ENCODE data around the gene AQR. TPM values are rescaled to one million over a fixed set of nuclear protein-coding genes. Genes with fewer than 3 reads are reported as not detected.

The AQR gene
- total and polyA plus RNA-seq, 11 donors, result 5.3 to 16.0 (median 12.0) TPM

DNA sequence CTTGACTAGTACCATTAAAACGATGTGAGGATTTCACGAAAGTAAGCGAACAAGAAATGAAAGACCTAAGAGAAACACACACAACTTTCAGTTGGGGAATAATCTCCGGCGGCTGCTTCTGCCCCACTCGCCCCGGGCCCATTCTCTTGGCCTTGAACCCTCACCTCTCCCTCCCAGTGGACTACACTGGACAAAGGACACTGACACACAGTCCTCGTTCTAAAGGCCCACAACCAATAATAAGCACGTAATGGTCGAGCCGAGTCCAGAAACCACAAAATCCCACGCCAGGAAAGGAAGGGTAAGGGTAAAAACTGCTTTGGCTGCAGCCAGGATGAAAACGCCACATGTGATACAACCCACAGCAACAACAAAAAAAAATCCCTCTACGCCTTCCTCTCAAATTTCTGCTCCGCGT lies 18.1 kb upstream of the AQR start:
- ATAC-seq (peak in 2 of 4 donors; percentile 4 to 15), DNase-seq (peak in 1 of 5 donors; percentile 18)
- Histone ChIP-seq H3K9me3 (no peaks in the 10 kb centered on the region), H3K27ac (peak overlapping the region; percentile 96 to 100 (median 98)), H3K4me3 (peak overlapping the region; percentile 59 to 89 (median 82)), H3K36me3 (peaks cover 0 to 38% (median 16%) of the 10 kb centered on the region in 9 donors), H3K4me1 (peaks cover 6 to 47% (median 38%) of the 10 kb centered on the region in 12 donors), H3K27me3 (no peaks in the 10 kb centered on the region)
- TF ChIP-seq, protein P1, sequence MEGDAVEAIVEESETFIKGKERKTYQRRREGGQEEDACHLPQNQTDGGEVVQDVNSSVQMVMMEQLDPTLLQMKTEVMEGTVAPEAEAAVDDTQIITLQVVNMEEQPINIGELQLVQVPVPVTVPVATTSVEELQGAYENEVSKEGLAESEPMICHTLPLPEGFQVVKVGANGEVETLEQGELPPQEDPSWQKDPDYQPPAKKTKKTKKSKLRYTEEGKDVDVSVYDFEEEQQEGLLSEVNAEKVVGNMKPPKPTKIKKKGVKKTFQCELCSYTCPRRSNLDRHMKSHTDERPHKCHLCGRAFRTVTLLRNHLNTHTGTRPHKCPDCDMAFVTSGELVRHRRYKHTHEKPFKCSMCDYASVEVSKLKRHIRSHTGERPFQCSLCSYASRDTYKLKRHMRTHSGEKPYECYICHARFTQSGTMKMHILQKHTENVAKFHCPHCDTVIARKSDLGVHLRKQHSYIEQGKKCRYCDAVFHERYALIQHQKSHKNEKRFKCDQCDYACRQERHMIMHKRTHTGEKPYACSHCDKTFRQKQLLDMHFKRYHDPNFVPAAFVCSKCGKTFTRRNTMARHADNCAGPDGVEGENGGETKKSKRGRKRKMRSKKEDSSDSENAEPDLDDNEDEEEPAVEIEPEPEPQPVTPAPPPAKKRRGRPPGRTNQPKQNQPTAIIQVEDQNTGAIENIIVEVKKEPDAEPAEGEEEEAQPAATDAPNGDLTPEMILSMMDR (IDR thresholded peaks at IDR 0.05), result no peak
- TF ChIP-seq POLR2A (IDR thresholded peaks at IDR 0.05), result no peak
- intact Hi-C loops (cut with DNase I), result loop anchor here in 4 of 10 donors (1.0 to 2.0 kb wide), 2 partner anchors 18 to 19 kb away; partner anchors contain the start of gene AQR (in 4 of the 4)
- 0 to 1% (median 1%) methylated on average over 16 of the region's 16 CpGs for WGBS, 4 donors

DNA sequence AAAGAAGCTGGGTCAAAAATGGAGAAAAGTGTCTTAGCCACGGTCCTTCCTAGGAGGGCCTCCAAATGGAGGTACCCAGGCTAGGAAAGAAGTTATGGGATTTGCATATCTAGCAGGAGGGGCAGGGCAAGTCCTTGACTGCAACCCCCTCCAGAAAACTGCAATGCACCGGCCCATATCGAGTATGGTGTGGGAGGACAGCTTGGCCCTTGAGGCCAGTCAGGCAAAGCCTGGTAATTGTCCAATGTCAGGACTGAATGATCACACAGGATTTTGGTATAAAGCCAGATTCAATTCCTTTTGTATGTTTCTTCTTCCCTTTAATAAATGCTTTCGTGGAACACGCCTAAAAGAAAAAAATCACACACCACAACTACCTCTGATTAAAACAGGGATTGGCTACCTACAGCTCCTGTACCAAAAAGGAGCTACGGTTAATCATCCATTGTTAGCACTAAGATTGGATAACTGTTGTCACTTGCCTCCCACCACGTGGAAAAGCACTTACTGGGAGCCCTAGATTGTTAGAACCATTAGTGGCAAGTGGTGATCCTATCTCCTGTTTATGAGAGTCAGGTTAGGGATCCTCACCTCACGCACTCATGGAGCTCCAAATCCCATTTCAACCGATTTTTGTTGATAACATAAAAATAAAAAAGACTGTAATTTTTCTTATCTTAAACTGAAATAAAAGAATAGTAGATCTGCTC lies 17.4 kb upstream of the AQR start:
- H3K9me3 ChIP-seq, result no peaks in the 10 kb centered on the region
- peaks cover 6 to 47% (median 38%) of the 10 kb centered on the region in 12 donors for H3K4me1 ChIP-seq
- TF ChIP-seq POLR2A (IDR thresholded peaks at IDR 0.05), result no peak
- TF ChIP-seq, protein P1 (IDR thresholded peaks at IDR 0.05), result no peak

DNA sequence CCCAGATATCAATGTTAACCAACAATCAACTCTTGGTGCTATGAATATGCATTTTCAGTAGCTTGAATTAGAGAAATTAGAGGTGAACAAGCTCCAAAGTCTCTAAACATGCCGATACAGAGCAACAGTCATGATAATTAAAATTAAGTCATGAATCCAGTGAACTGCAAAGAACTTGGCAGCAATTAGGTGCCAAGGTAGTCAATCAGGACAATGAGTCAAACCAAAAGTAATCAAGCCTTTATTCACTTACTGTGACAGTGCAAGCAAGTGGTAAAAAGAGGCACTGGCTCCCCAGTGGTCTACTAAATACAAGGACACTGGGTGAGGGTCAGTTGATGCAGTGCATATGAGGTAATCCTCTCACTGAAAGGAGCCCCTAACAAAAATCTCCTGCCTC lies 16.8 kb upstream of the AQR start:
- DNase-seq (no peak), ATAC-seq (no peak)
- intact Hi-C loops (cut with DNase I), result no loop called here
- Histone ChIP-seq H3K27ac (peak overlapping the region in 5 of 12 donors; percentile 18 to 100 (median 98)), H3K36me3 (peaks cover 0 to 51% (median 29%) of the 10 kb centered on the region in 9 donors), H3K27me3 (no peaks in the 10 kb centered on the region), H3K9me3 (no peaks in the 10 kb centered on the region), H3K4me1 (peaks cover 6 to 47% (median 38%) of the 10 kb centered on the region in 12 donors), H3K4me3 (peak overlapping the region in 9 of 12 donors; percentile 59 to 89 (median 82))
- WGBS, 4 donors, result 59 to 80% (median 67%) methylated on average over 1 of the region's 1 CpG
- TF ChIP-seq, protein P1 (IDR thresholded peaks at IDR 0.05), result no peak
- TF ChIP-seq POLR2A (IDR thresholded peaks at IDR 0.05), result no peak

More for the DNA sequence above, 17.4 kb upstream of the AQR start:
- no peak for ATAC-seq
- Histone ChIP-seq H3K27me3 (no peaks in the 10 kb centered on the region), H3K4me3 (peak overlapping the region; percentile 59 to 89 (median 82)), H3K27ac (peak overlapping the region in 10 of 12 donors; percentile 18 to 100 (median 98)), H3K36me3 (peaks cover 0 to 45% (median 23%) of the 10 kb centered on the region in 9 donors)
- intact Hi-C loops (cut with DNase I), result no loop called here
- DNase-seq, result no peak
- 10 to 19% (median 15%) methylated on average over 9 of the region's 9 CpGs for WGBS, 4 donors

DNA sequence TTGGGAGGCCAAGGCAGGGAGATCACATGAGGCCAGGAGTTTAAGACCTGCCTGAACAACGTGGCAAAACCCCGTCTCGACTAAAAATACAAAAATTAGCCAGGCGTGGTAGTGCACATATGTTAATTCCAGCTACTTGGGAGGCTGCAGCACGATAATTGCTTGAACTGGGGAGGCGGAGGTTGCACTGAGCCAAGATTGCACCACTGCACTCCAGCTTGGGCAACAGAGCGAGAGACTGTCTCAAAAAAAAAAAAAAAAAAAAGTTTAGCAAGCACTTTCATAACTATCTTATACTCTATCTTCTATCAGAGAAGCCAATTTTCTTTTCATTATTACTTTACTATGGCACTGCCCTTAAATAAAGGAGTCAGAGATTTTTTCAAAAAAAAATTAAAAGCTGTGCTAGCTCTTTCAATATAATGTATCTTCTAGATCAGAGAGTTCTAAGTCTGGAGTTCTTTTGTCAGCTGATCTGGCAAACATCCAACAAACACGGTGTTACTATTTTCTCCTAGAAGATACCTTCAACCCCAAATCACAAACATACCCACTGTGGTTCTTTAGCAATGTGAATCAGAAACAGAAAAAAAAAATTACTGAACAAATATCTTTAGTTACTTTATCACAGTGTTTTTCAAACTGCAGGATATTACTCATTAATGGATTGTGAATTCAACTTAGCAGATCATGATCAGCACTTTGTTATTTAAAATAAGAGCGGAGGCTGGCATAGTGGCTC lies 15.5 kb upstream of the AQR start:
- H3K36me3 ChIP-seq, result peaks cover 0 to 57% (median 35%) of the 10 kb centered on the region in 9 donors
- peaks cover 6 to 47% (median 38%) of the 10 kb centered on the region in 12 donors for H3K4me1 ChIP-seq
- WGBS, 4 donors, result 43 to 56% (median 52%) methylated on average over 9 of the region's 9 CpGs
- DNase-seq, result peak in 1 of 5 donors; percentile 43
- peak overlapping the region in 11 of 12 donors; percentile 15 to 99 (median 28) for H3K27ac ChIP-seq
- H3K9me3 ChIP-seq, result no peaks in the 10 kb centered on the region
- intact Hi-C loops (cut with DNase I), result no loop called here
- no peak for TF ChIP-seq POLR2A (IDR thresholded peaks at IDR 0.05)
- TF ChIP-seq, protein P1 (IDR thresholded peaks at IDR 0.05), result no peak
- H3K27me3 ChIP-seq, result no peaks in the 10 kb centered on the region
- peak overlapping the region in 3 of 12 donors; percentile 1 to 87 (median 6) for H3K4me3 ChIP-seq
- no peak for ATAC-seq

Data from heart left ventricle (tissue), 16 donors.